HG03097 (cell line): ENCODE measurements around the gene ZW10.
"Not testable (repeated sequence)": the region's sequence is repeated elsewhere in the genome, so short reads cannot be mapped to it uniquely, and the experiment has no call there.

Experiments
- ATAC-seq: cut with Tn5 transposase; IDR thresholded peaks from one replicate; pipeline ENCODE4 v1.9.1; 2021; ENCODE audit not compliant: unreplicated experiment, low FRiP score

The ZW10 gene

GRCh38 chr11:113773416-113774173, at the start of gene ZW10:
ZW10 (minus strand) TSS chr11:113773692; CDS start chr11:113773666, 26 bp downstream.
- peak; percentile 94 for ATAC-seq

DNA sequence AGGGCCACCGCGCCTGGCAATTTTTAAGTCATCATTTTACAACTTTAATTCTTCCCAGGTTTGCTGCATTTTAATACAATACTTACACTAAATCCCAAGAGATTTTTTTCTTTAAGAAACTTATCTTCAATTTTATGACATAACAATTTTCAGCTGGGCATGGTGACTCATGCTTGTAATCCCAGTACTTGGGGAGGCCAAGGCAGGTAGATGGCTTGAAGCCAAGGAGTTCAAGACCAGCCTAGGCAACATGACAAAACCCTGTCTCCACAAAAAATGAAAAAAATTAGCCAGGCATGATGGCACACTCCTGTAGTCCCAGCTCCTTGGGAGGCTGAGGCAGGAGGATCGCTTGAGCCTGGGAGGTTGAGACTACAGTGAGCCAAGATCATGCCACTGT, 44.9 kb upstream of the ZW10 start:
- no peak for ATAC-seq

- no peak for ATAC-seq
Measured at GRCh38 chr11:113817626-113818025, 44.1 kb upstream of the ZW10 start.

DNA sequence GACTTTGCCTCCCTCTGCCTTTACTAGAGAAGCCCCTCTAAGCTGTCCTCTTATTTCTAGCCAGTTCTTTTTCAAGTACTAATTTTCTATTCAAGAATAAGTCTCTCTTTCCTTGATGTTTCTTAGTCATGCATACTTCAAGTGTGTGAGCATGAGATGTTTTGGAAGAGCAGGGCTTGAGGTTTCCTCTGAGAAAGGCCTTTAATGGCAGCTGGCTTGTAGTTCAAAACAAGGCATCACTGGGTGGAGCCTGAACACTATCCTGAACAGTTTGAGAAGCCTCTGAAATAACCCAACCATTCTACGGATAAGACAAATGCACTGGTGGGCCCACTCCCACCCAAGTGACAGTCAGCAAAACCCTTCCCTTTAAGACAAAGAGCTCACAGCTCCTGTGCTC, 43.7 kb upstream of the ZW10 start:
- no peak for ATAC-seq

GRCh38 chr11:113814181-113814580, 40.7 kb upstream of the ZW10 start:
- ATAC-seq: no peak

GRCh38 chr11:113808931-113809330, 35.4 kb upstream of the ZW10 start:
- no peak for ATAC-seq

DNA sequence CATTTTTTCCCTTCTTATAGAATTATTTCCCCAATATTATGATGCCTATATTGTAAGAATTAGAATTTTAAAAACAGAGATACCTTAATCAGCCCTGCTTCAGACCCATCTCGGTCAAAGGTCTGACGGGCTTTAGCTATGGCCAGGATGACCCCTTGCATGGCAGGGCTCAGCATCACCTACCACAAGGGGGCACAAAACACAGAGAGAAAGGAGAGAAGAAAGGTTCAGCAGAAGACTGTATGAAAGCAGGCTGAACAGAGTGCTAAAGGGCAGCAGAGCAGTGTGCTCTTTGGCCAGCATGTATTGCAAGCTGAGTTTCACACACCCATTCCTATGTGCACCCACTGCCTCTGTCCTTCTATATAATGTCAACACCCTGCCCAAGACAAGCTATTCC, 32.9 kb upstream of the ZW10 start:
- ATAC-seq: no peak

DNA sequence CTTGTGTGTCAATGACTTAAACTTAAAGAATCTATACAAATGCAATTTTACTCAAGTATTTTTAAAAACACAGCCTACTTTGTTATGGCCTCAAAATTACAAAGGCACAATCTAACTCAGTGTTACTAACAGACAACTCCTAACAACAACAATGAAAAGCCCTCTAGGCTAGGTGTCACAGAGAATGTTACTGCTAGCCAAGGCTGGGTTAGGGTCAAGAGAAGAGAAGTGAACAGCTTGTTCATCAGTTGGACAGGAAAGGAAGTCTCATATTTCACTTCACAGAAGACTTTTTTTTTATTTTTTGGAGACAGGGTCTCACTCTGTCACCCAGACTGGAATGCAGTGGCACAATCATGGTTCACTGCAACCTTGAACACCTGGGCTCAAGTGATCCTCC, 32.1 kb upstream of the ZW10 start:
- no peak for ATAC-seq

- no peak for ATAC-seq
Measured at GRCh38 chr11:113802621-113803020, 29.1 kb upstream of the ZW10 start.

- ATAC-seq: no peak
Measured at GRCh38 chr11:113796663-113797259, 23.3 kb upstream of the ZW10 start.

DNA sequence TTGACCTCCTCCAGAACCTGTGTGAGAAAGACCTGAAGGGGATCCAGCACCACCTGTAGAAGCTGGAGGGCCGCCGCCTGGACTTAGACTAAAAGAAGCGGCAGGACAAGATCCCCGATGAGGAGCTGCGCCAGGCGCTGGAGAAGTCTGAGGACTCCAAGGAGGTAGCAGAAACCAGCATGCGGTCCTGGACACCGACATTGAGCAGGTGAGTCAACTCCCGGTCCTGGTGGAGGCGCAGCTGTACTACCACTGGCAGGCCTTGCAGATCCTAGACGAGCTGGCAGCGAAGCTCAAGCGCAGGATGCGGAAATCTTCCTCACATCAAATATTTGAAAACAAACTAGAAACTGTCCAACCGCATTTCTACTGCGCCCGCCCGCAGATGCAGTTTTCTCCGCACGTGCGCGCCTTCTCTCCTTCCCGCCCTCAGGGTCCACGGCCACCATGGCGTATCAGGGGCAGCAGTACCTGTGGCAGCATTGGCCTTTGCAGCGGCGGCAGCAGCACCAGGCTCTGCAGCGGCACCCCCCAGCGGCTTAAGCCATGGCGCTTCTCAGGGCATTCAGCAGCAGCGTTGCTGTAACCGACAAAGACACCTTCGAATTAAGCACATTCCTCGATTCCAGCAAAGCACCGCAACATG, 16.3 kb upstream of the ZW10 start:
- ATAC-seq: no peak

DNA sequence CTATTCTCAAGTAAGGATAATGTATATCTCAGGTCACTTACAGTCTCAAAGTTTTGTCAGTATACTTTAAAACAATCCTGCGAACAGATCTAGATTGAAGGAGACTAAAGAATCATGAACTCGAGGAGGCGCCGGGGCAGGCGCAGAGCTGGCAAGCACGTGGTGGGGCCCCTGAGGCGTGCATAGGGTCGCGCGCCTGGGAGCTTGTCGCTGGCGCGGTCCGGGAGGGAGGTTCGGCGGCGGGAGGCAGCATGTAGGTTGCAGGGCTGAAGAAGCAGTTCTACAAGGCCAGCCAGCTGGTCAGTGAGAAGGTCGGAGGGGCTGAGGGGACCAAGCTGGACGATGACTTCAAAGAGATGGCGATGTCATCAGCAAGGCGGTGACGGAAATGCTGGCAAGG, 15.5 kb upstream of the ZW10 start:
- ATAC-seq: not testable (repeated sequence)

DNA sequence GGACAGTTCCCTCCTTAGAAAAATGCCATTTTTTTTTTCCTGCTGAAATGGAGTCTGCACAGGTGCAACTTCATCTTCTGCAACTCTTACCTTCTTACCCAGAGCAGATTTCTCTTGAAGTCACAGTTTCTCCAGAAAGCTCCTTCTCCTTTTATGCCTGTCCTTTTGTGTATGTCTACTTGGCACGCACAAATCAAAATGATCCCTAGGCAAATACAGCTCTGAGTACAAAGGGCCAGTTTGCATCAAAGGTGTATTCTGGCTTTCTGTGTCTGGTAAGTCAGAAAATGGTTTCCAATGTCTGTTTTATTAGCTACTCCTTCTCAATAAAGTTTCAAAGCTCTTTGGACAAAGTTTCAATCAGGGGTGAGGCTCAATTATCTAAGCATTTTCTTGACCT, 8.6 kb upstream of the ZW10 start:
- no peak for ATAC-seq

- ATAC-seq: no peak
Measured at GRCh38 chr11:113781682-113782081, 8.2 kb upstream of the ZW10 start.

DNA sequence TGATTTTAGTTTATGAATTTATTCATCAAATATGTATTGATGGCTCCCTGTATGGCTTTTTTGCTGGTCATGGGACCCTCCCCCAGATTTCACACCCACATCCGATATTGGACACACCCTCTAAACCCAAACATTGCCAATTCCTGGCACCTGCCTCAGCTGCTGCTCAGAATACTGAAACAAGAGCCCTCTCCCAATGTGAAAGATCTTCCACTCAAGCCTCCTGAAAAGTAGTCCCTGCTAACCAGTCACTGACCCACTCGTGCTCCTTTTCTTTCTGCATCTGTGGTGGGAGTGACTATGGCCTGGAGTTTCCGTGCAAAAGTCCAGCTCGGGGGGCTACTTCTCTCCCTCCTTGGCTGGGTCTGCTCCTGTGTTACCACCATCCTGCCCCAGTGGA, 6.0 kb upstream of the ZW10 start, which contains the start of gene CLDN25:
TSS of gene CLDN25 (plus strand) at position 301 of the 400 bp plus-strand sequence. CDS start at position 301, 0 bp downstream.
- no peak for ATAC-seq

DNA sequence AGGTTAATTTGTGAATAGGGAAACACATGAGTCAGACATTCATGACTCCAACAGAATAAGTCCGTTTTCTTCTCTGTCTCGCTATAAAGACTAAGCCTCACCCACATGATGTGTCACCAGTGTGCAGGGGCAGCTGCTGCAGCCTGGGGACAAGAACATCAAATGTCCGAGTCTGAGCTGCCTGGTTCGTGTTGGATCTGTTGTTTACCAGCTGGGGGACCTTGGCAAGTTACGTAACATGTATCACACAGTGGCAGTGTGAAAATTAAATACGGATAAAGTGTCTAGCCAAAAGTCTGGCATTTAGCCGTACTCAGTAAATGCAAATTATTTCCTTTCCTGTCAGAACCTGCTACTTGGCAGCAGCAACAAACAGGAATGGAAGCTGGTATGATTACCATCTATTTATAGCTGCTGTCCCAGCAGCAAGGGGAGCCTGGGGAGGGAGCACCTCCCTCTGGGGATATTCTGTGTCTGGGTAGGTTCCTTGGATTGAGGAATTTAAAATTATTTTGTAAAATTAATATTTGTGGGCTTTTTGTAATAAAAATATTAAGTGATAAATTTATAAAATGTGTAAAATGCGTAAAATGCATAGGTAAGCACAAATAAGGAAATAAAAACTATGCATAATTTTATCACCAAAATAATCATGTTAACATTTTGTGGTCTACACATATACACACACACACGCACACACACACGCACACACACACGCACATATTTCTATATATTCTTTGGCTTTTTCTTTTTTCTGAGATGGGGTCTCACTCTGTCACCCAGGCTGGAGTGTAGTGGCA, 4.8 kb upstream of the ZW10 start:
- no peak for ATAC-seq

GRCh38 chr11:113774174-113774503, 647 bp upstream of the ZW10 start:
- no peak for ATAC-seq

GRCh38 chr11:113773092-113773415, 438 bp downstream of the ZW10 start:
- no peak for ATAC-seq

GRCh38 chr11:113771964-113772363, 1.5 kb downstream of the ZW10 start:
- ATAC-seq: no peak

DNA sequence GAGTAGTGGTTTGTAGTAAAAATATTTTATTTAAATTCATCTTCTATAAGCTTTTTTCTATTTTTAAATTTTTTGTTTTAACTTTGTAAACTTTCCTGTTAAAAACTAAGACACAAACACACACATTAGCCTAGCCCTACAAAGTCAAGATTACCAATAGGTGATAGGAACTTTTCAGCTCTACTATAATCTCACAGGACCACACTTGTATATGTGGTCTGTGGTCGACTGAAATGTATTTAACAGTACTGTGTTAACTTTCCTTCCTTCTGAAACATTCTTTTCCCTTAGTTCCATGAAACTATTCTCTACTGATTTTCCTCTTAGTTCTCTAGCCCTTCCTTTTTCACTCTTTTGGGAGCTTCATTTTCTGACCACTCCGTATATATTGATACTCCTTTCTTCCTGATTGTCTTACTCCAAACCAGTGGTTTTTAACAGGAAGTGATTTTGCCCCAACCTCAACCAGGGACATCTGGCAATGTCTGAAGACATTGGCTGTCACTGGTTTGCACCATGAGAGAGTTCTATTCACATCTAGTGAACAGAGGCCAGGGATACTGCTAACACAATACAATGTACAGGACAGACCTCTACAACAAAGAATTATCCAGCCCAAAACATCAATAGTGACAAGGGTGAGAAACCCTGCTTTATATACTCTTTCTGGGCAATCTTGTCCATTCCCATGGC, 8.8 kb downstream of the ZW10 start:
- ATAC-seq: no peak

DNA sequence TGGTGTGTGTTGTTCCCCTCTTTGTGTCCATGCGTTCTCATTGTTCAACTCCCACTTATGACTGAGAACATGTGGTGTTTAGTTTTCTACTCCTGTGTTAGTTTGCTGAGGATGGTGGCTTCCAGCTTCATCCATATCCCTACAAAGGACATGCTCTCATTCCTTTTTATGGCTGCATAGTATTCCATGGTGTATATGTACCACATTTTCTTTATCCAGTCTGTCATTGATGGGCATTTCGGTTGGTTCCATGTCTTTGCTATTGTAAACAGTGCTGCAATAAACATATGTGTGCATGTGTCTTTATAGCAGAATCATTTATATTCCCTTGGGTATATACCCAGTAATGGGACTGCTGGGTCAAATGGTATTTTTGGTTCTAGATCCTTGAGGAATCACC, 10.5 kb downstream of the ZW10 start:
- ATAC-seq: not testable (repeated sequence)
